Tibial artery (tissue), 4 donors: Measurements from ENCODE around the gene DNAAF8.

Experiments
- DNase-seq, 2 donors: peaks; one replicate each; pipeline ENCODE4 v3.0.0-alpha.2; 2019
- H3K27ac ChIP-seq, 2 donors: fragments of 200-600 bp; sonication (generic) in 1 of 2; 1 replicate in 1 of 2; 2 replicates in 1 of 2; pipeline ENCODE4 v1.5.1; 2018 to 2019; ENCODE audit warnings: mild to moderate bottlenecking in 1 of 2
- H3K27me3 ChIP-seq, 2 donors: fragments of 200-600 bp; sonication (generic) in 1 of 2; one replicate each; pipeline versions ENCODE4 v1.5.1 to v1.6.0; 2016 to 2019
- H3K36me3 ChIP-seq, 3 donors: fragments of 200-600 bp; sonication (generic) in 2 of 3; one replicate each; pipeline ENCODE4 v1.5.1; 2016 to 2019; ENCODE audit warnings: mild to moderate bottlenecking in 2 of 3
- H3K4me1 ChIP-seq, 4 donors: fragments of 200-600 bp; sonication (generic) in 2 of 4; 1 replicate in 3 of 4; 2 replicates in 1 of 4; pipeline ENCODE4 v1.5.1; 2016 to 2019
- H3K4me3 ChIP-seq, 2 donors: fragments of 200-600 bp; sonication (generic) in 1 of 2; 1 replicate in 1 of 2; 2 replicates in 1 of 2; pipeline ENCODE4 v1.5.1; 2018 to 2019; ENCODE audit warnings: mild to moderate bottlenecking in 2 of 2
- H3K9me3 ChIP-seq, 3 donors: fragments of 200-600 bp; sonication (generic) in 1 of 3; one replicate each; pipeline ENCODE4 v1.5.1; 2016 to 2019
- CTCF ChIP-seq, 2 experiments: fragments of 200-600 bp in 1 of 2; fragments of 450-650 bp in 1 of 2; IDR thresholded peaks; one replicate each; pipeline ENCODE4 v1.5.1; 2017 to 2019; ENCODE audit warnings: antibody characterized with exemption in 2 of 2, mild to moderate bottlenecking in 1 of 2, moderate library complexity in 1 of 2
- intact Hi-C: fragments of 100-400 bp; cut with DNase I; formaldehyde crosslinking; loops from one replicate; pipeline ENCODE4 v1.15.0; 2023; ENCODE audit warnings: low total_unique reads

Gene DNAAF8

GRCh38 chr16:4776141-4776705 lies 41.9 kb downstream of the DNAAF8 start:
- DNase-seq, result no peak
- no peaks in the 10 kb centered on the region for H3K9me3 ChIP-seq
- no peak for TF ChIP-seq CTCF (IDR thresholded peaks at IDR 0.05)
- no peak overlapping the region for H3K4me3 ChIP-seq
- H3K27me3 ChIP-seq, result peaks cover 0 to 5% of the 10 kb centered on the region in 2 donors
- intact Hi-C loops, result no loop called here
- H3K4me1 ChIP-seq, result no peaks in the 10 kb centered on the region
- H3K36me3 ChIP-seq, result no peaks in the 10 kb centered on the region
- H3K27ac ChIP-seq, result no peak overlapping the region

- H3K4me3 ChIP-seq, result no peak overlapping the region
- intact Hi-C loops, result no loop called here
- no peak for DNase-seq
- no peaks in the 10 kb centered on the region for H3K9me3 ChIP-seq
- no peaks in the 10 kb centered on the region for H3K4me1 ChIP-seq
- no peaks in the 10 kb centered on the region for H3K36me3 ChIP-seq
- no peak overlapping the region for H3K27ac ChIP-seq
- no peak for TF ChIP-seq CTCF (IDR thresholded peaks at IDR 0.05)
- peaks cover 0 to 5% of the 10 kb centered on the region in 2 donors for H3K27me3 ChIP-seq
Observed at GRCh38 chr16:4777339-4778049, 43.2 kb downstream of the DNAAF8 start.

- intact Hi-C loops, result no loop called here
- H3K36me3 ChIP-seq, result no peaks in the 10 kb centered on the region
- no peak for DNase-seq
- no peaks in the 10 kb centered on the region for H3K4me1 ChIP-seq
- H3K27me3 ChIP-seq, result peaks cover 0 to 5% of the 10 kb centered on the region in 2 donors
- H3K27ac ChIP-seq, result no peak overlapping the region
- TF ChIP-seq CTCF (IDR thresholded peaks at IDR 0.05), result no peak
- no peak overlapping the region for H3K4me3 ChIP-seq
- H3K9me3 ChIP-seq, result no peaks in the 10 kb centered on the region
Observed at GRCh38 chr16:4778050-4778392, 43.7 kb downstream of the DNAAF8 start.

- Histone ChIP-seq H3K4me1 (no peaks in the 10 kb centered on the region), H3K4me3 (no peak overlapping the region), H3K27me3 (peaks cover 0 to 5% of the 10 kb centered on the region in 2 donors), H3K36me3 (no peaks in the 10 kb centered on the region), H3K9me3 (no peaks in the 10 kb centered on the region), H3K27ac (no peak overlapping the region)
- no peak for DNase-seq
- TF ChIP-seq CTCF (IDR thresholded peaks at IDR 0.05), result no peak
- intact Hi-C loops, result no loop called here
Observed at GRCh38 chr16:4780235-4780634, 45.9 kb downstream of the DNAAF8 start.

GRCh38 chr16:4783251-4783950 lies 49.1 kb downstream of the DNAAF8 start:
- H3K4me3 ChIP-seq, result no peak overlapping the region
- no peaks in the 10 kb centered on the region for H3K9me3 ChIP-seq
- no peaks in the 10 kb centered on the region for H3K36me3 ChIP-seq
- no peaks in the 10 kb centered on the region for H3K4me1 ChIP-seq
- no peak overlapping the region for H3K27ac ChIP-seq
- peaks cover 0 to 6% of the 10 kb centered on the region in 2 donors for H3K27me3 ChIP-seq
- no peak for TF ChIP-seq CTCF (IDR thresholded peaks at IDR 0.05)
- DNase-seq, result no peak
- intact Hi-C loops, result no loop called here
